ENCODE measurements around the gene STX1A.
A peak's percentile ranks its signal among the peaks of the same experiment; 100 is the strongest.

STX1A gene

GRCh38 chr7:73727952-73728351, 8.5 kb upstream of the STX1A start:
- H3K4me3 ChIP-seq (ENCODE audit: low read depth, low read length), result no peak overlapping the region
- TF ChIP-seq ZFP3 (tag by site-specific recombination; IDR thresholded peaks at IDR 0.05; ENCODE audit: low read depth) (no peak), ZNF311 (tag by site-specific recombination; IDR thresholded peaks at IDR 0.05; ENCODE audit: borderline replicate concordance) (no peak), ZNF785 (tag by site-specific recombination; IDR thresholded peaks at IDR 0.05) (no peak), HOXD13 (CRISPR knock-in tag; IDR thresholded peaks at IDR 0.05; ENCODE audit: borderline replicate concordance) (no peak), ZNF626 (tag by site-specific recombination; IDR thresholded peaks at IDR 0.05) (no peak)
- no peaks in the 10 kb centered on the region for H3K36me3 ChIP-seq (ENCODE audit: control insufficient read depth in 2 of 2, insufficient read depth in 1 of 2, low read length in 2 of 2)
- CTCF ChIA-PET, result interaction anchor here (0.6 to 1.6 kb wide), 5 partner anchors 83 to 127 kb away, joined by 3 to 15 read pairs (median 3); no protein-coding TSS in a partner anchor
- POLR2A ChIA-PET, result interaction anchor here (0.5 to 1.3 kb wide), 2 partner anchors 10 to 11 kb away, joined by 3 to 4 read pairs; partner anchors contain the start of gene ABHD11
- H3K27ac ChIP-seq (ENCODE audit: extremely low read depth, low read depth, low read length), result no peak overlapping the region
- no peaks in the 10 kb centered on the region for H3K4me1 ChIP-seq (ENCODE audit: control insufficient read depth, insufficient read depth, low read length)
- no peaks in the 10 kb centered on the region for H3K9me3 ChIP-seq (ENCODE audit: control insufficient read depth, insufficient read depth, low read depth, low read length)

GRCh38 chr7:73726083-73726466, 6.6 kb upstream of the STX1A start:
- H3K9me3 ChIP-seq (ENCODE audit: control insufficient read depth, insufficient read depth, low read depth, low read length), result no peaks in the 10 kb centered on the region
- no peak overlapping the region for H3K4me3 ChIP-seq (ENCODE audit: low read depth, low read length)
- no peak overlapping the region for H3K27ac ChIP-seq (ENCODE audit: extremely low read depth, low read depth, low read length)
- H3K36me3 ChIP-seq (ENCODE audit: control insufficient read depth in 2 of 2, insufficient read depth in 1 of 2, low read length in 2 of 2), result no peaks in the 10 kb centered on the region
- 0 out of 2 replicates have a peak, but pooled peaks have one; percentile 64 for TF ChIP-seq ZNF311 (tag by site-specific recombination; IDR thresholded peaks at IDR 0.05; ENCODE audit: borderline replicate concordance)
- 0 out of 2 replicates have a peak, but pooled peaks have one; percentile 18 for TF ChIP-seq INSM2 (tag by site-specific recombination; IDR thresholded peaks at IDR 0.05)
- no peak for TF ChIP-seq ZBTB21 (tag by site-specific recombination; IDR thresholded peaks at IDR 0.05)
- no peak for TF ChIP-seq ZNF76 (tag by site-specific recombination; IDR thresholded peaks at IDR 0.05; ENCODE audit: borderline replicate concordance, low read depth)
- no peak for TF ChIP-seq ZNF704 (tag by site-specific recombination; IDR thresholded peaks at IDR 0.05)
- TF ChIP-seq SCRT1 (tag by site-specific recombination; IDR thresholded peaks at IDR 0.05; ENCODE audit: borderline replicate concordance), result 0 out of 2 replicates have a peak, but pooled peaks have one; percentile 13
- 0 out of 2 replicates have a peak, but pooled peaks have one; percentile 1 for TF ChIP-seq KLF17 (tag by site-specific recombination; IDR thresholded peaks at IDR 0.05)
- no peak for TF ChIP-seq ZNF354C (tag by site-specific recombination; IDR thresholded peaks at IDR 0.05; ENCODE audit: borderline replicate concordance, low read depth)
- 0 out of 2 replicates have a peak, but pooled peaks have one; percentile 71 for TF ChIP-seq SALL2 (tag by site-specific recombination; IDR thresholded peaks at IDR 0.05; ENCODE audit: borderline replicate concordance)
- TF ChIP-seq ZSCAN4 (tag by site-specific recombination; IDR thresholded peaks at IDR 0.05), result peak; percentile 99
- CTCF ChIA-PET, result interaction anchor here (0.6 to 4.2 kb wide), 18 partner anchors 8 to 158 kb away, joined by 3 to 82 read pairs (median 8); partner anchors contain the start of genes ABHD11, MLXIPL and VPS37D
- no peaks in the 10 kb centered on the region for H3K4me1 ChIP-seq (ENCODE audit: control insufficient read depth, insufficient read depth, low read length)
- POLR2A ChIA-PET, result interaction anchor here (0.9 to 1.0 kb wide), 3 partner anchors 26 to 119 kb away, joined by 3 read pairs; no protein-coding TSS in a partner anchor

- H3K27ac ChIP-seq (ENCODE audit: extremely low read depth, low read depth, low read length), result no peak overlapping the region
- H3K4me1 ChIP-seq (ENCODE audit: control insufficient read depth, insufficient read depth, low read length), result no peaks in the 10 kb centered on the region
- H3K4me3 ChIP-seq (ENCODE audit: low read depth, low read length), result no peak overlapping the region
- peak; percentile 78 for TF ChIP-seq ZNF664 (tag by site-specific recombination; IDR thresholded peaks at IDR 0.05)
- no peak for TF ChIP-seq ZNF366 (tag by site-specific recombination; conservative IDR thresholded peaks at IDR 0.05)
- TF ChIP-seq ZNF391 (tag by site-specific recombination; IDR thresholded peaks at IDR 0.05; ENCODE audit: borderline replicate concordance, low read depth), result no peak
- H3K9me3 ChIP-seq (ENCODE audit: control insufficient read depth, insufficient read depth, low read depth, low read length), result no peaks in the 10 kb centered on the region
- H3K36me3 ChIP-seq (ENCODE audit: control insufficient read depth in 2 of 2, insufficient read depth in 1 of 2, low read length in 2 of 2), result no peaks in the 10 kb centered on the region
- POLR2A ChIA-PET, result no interaction called here
- CTCF ChIA-PET, result interaction anchor here (0.6 to 4.2 kb wide), 5 partner anchors 81 to 382 kb away, joined by 3 to 82 read pairs (median 3); no protein-coding TSS in a partner anchor
Observed at GRCh38 chr7:73723813-73724212, 4.3 kb upstream of the STX1A start.

Measured in HEK293 (cell line).